Iris pigment epithelial cell (primary cell): ENCODE results near the gene AUTS2.

Experiments
- DNase-seq: peaks from one replicate; pipeline ENCODE4 v3.0.0-alpha.2; 2011; ENCODE audit warnings: low read depth

AUTS2 gene

DNA sequence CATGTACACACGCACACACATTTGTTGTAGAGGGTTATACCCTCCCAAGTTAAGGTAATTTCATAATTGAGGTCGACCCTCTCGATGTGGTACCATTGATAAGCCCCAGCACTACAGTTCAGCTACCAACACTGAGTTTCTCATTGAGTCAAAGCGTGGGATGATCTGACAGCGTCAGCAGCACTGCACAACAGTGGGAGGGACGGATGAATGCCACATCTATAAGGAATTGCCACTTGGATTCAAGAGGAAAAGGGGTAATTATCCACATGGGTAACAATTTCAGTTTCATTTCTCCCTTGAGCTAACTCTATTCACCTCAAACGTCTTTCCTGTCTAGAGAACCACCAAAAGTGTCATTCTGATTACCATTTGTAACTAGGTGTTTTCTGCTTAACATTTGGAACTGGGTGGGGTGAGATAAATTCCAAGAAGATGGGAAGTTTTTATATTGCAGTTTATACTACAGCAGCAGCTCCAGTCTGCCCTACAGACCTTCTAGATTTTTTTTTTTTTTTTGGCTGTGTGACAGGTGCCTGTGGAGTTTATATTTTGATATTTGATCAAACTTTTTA lies 342.9 kb downstream of the AUTS2 start:
- no peak for DNase-seq

DNA sequence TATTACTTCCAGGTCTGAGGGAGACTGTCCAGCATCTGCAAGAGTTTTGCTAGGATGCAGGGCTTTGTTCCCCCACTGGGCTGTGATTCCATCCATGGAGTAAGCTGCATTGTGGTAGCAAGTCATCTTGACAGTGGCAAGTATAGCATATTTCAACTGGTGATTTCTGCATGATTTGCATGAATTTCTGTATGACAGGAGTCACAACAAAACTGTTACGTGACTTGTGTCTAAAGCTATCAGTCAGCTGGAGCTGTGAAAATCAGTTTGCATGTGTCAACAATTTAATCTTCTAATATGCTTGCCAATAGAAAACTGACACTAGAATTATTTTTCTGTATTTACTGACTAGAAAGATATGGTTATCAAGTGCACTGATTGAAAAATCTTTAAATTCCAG lies 344.3 kb downstream of the AUTS2 start:
- DNase-seq = no peak

DNA sequence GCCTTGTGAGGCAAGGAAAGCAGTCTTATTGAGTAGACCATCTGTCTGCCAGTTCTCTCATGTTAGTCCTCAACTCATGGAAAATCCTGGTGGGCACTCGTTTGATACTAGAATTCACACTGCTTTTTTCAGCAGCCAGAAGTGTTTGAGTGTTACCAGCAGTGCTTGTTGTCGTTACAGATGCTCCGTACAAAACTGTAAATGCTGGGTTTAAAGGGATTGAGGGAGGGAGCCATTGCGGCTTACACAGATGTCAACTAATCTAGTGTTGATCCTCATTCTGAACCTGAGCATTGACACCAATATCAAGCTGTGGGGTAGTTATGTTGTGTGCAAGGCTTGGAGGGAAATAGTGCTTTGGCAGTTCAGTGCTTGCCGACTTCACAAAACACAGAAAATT lies 348.6 kb downstream of the AUTS2 start:
- no peak for DNase-seq

DNA sequence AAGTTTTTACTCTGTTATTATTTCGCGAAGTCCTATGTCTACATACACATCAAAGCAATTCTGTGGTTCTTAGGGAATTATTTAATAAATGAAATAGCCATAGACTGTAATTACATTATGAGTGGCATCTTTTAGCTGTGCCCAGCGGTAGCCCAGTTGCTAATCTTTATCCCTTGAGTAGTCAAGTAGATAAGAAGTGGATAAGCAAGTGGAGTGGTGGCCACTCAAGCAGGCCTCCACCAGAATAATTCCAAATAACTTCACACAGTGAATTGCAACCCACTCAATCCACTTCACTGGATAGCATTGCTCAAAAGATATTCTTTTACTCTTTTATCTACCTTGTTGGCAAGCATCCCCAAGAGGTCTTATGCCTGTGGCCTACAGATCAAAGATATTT lies 349.7 kb downstream of the AUTS2 start:
- DNase-seq = no peak

DNA sequence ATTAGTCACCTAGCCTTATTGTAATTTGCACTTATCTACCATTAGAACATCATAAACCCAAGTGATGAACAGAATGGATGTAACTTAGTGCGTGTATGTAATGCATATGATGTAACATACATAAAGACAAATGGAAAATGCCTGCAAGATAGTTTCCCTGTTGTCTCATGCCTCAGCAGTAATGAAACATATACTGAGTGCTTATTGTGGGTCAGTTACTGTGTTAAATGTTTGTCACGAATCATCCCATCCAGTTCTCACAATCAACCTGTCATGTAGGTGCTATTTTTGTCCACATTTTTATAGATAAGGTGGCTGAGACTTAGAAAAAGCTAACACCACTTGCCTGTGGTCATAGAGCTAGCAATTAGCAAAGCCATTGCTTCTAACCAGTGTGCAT lies 350.8 kb downstream of the AUTS2 start:
- no peak for DNase-seq

DNA sequence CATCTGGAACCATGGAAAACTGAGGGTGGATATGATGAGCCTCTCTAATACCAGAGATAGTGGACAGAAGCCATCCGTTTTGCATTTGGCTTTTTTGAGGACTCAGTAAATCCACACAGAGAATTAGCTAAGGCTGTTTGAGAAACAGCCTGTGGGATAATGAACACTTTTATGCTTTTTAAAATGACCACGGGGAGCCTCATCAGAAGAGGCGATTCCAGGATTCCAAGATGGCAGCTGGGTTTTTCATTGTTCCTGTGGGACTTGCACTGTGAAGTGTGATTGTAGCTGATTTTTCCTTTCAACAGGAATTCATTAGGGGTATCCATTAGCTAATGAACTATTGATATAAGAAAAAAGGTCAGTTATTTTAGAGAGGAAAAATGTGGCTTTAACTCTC lies 353.2 kb downstream of the AUTS2 start:
- DNase-seq = no peak

DNA sequence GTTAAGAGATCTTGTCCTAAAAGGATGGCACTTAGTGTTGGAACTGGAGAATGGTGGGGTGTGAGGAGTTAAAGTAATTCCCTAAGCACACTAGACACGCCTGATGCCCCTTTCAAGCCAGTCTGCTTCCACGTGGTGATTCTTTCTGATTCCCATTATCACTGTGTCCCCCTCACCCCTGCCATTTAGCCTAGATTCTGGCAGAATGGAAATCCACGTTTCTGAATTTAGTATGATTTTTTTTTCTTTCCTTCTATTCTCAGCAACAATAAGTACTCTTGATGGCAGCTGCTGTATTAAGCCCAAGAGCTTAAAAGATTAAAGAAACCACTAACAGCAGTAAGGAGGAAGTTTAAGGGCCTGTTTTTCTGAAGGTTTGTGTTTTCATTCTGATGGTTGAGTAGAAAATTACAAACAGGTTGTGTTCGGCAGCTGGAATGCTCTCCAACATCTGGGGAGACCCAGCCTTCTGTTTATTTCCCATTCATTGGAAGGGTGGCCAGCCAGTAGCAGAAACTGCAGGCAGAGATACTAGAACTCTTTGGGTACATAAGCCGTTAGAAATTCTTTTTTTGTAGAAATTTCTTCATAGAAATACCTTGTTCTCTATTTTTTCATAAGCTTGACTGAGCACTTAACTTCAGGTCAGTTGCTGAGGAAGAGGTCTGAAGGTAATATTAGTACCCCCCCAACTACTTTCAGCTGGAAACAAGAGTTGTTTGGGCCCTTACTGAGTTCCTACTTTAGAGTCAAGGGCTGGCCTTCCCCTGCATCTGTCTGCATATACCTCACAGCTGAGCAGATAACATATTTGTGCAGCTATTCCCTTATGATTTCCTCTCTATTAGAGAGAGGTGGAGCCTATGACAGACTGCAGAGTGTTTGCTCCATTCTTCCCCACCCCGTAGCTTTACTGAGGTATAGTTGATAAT lies 355.1 kb downstream of the AUTS2 start:
- no peak for DNase-seq

DNA sequence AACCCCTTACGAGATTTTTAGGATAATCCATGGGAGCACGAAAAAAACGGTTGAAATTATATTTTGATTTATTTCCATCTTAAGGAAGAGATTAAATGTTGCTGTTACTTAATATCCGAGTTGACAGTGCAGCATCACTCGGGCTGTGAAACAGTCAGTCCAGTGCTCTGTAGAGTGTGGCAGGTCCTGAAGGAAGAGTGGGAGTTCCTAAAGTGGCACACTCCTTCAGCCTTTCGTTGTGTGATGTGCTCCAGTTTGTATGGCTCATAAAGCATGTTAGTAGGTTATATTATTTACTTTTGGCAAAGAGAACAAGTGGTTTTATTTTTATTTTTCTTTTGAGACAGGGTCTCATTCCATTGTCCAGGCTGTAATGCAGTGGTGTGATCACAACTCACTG lies 358.3 kb downstream of the AUTS2 start:
- DNase-seq = no peak

DNA sequence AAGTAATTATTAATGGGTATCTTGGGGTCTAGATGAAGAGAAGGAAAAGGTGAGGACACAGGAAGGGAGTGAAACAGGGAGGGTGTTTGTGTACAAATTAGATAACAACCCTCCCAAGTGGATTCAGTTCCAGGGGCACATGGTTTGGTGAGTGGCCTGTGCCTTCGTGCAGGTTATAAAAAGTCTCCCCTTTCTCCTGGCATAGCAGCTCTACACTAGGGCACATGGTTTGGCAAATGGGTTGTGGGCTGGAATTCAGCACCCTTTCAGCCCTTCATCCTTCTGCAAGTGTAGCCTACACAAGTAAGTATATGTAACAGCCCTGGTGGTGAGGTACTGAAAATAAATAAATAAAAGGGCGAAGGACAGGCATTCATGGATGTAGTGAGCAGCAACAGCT lies 359.4 kb downstream of the AUTS2 start:
- DNase-seq = no peak

DNA sequence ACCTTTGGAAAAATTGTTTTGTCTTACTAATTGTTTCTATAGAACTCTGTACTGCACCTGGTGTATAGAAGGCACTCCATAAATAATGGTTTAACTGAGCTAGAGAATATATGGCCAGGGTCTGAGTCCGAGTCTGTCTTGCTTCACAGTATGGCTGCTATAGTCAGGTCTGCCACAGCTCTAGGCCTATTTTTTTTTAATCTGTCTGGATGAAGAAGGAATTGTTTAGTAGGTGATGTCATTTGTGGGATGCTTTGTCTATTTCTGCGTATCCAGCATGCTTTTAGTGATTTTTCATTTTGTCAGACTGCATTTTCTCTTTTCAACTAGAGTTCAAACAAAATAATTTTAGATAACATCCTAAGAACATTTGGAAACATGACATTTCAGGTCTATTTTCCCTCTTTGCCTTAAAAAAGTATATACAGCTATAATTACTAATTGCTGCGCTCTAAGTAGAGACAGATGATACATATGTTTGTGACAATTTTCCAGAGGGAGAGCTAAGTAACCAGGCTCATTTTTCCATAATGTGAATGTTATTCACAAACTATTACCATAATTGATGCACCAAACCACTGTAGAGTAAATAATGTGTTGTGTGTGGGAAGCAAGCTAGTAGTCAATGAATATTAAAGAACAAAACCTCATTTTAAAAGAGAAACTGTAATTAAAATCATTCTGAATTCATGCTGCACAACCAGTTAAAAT lies 361.7 kb downstream of the AUTS2 start:
- DNase-seq = no peak

DNA sequence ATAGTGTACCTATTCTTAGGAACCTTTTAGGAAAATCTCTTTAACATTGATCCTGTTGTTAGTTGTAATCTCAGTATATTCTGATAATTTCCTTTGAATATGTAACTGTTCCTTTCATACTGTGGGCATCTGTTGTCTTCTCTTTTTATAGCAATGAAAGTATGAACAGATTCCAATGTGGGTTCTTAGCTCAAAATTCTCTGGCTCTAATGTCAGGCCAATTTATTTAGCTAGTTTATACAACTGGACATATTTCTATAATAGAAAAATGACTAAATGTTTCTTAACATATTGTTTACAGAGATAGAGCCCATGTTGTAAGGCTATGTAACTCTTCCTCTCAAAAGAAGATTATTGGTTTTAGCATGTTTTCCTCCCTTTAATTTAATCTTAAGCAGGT lies 363.2 kb downstream of the AUTS2 start:
- no peak for DNase-seq

DNA sequence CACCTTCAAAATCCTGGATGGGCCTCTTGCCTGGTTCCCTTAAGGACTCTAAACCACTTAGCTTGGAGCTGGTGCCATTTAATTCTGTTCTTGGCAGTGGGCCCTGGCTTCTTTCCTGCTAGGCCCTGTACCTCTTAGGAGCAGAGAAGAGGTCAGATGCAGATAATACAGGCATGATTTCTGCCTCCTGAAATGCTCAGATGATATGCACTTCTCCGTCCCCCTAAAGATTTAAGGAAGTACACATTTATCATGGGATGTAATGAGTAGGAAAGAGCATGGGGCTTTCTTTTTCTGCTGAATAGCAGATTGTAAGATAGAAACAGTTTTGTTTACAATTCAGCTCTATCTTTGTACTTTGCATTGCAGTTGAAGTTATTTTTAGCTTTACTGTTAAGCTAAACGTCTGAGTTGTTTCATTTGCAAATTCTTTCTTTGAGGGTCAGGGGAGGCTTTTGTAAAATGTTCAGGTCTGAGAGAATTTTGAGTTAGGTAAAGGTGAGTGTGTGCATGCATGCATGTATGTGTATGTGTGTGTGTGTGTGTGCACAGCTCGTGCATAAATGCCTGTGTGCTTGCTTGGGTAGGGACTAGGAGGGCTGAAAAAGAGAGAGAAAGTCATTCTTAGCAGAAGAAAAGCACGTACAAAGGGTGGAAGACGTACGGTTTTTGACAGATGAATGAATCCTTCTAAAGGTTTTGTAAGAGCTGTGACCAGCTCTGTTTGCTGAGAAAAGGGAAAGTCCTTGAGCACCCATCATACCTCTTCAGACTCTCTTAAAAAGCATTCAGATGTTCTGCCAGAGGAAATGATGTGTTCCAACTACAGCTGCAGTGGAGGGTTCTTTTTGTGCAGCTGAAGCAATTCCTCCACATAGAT lies 364.2 kb downstream of the AUTS2 start:
- DNase-seq = no peak

DNA sequence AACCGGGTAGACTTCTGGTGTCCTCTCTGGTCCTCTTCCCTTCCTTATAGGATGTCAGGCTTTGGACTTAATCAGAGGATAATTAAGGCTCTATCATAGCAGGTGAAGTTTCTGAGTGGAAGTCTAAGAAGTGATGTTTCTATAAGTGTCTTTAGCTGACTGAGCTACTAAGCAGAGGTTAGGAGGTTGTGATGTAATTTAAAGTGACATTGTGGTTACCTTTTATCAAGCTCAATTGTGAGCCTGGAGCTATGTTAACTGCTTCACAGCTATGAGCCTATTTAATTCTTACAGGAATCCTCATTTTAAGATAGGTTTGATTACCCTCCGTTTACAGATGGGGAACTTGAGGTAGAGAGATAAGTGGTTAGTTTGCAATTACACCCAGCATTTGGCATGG lies 365.1 kb downstream of the AUTS2 start:
- DNase-seq = no peak

DNA sequence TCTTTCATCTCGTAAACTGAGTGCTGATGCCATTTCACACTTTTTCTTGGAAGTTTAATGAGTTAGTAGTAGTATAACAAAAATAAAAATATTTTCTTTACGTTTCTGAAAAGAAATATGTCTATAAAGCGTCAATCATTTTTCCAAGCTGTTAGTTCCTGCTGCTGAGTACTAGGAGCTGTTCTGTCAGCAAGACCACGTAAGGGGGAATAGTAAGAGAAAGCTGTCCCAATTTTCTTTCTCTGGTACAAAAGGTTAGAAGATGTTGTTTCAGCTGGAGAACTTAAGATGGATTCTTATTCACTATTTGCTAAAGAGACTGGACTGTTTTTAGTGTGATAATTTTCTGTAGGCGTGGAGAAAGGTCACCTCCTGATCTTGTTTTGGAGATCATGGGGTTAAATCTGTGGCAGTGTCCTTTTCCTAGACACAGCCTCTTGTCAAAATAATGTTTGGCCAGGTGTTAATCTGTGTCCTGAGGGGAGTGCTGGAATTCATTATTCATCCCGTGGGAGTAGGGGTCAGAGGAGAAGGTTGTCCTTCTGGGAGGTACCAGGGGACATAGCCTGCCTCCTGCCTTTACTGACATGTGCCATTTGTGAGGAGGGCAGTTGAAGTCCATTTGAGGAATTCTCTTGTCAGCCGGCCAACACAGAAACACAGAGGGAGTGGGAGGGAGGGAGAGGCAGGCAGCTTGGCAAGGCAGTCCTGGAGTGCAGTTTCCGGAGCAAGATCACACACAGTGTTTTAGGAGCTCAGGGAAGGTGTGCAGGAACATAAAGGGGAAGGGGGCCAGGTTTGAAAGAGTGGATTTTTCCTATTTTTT lies 368.7 kb downstream of the AUTS2 start:
- no peak for DNase-seq

DNA sequence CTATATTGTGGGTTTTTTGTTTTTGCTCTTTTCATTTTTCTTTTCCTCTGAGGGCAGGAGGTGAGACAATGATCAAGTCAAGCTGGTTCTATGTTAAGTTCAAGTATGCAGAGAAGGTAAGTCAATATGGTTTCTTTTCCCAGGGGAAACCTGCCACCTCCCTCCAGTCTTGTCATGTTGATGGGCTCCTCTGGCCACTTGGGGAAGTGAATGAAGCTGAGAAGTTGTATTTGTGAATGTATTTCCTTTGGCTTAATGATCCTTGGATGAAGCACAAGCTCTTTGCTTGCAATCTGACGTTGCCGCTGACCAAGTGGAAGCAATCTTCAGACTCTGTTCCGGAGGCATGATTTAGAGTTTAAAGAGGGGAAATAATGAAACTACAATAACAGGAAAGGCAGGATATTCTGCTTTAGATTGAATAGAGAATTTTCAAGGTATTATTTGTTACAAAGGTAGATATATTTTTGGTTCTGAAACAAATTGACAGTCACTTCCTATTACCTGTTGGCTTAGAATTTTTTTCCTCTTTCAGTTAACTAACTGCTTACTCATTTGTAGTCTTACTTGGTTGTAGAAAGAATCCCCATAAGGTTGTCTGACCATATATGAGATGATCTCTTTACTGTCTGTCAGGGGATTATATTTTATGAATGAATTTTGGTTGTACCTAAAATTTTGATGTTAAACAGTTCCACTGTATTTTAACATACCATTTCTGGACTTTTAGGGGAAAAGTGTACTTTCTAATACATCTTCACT lies 369.6 kb downstream of the AUTS2 start:
- no peak for DNase-seq

DNA sequence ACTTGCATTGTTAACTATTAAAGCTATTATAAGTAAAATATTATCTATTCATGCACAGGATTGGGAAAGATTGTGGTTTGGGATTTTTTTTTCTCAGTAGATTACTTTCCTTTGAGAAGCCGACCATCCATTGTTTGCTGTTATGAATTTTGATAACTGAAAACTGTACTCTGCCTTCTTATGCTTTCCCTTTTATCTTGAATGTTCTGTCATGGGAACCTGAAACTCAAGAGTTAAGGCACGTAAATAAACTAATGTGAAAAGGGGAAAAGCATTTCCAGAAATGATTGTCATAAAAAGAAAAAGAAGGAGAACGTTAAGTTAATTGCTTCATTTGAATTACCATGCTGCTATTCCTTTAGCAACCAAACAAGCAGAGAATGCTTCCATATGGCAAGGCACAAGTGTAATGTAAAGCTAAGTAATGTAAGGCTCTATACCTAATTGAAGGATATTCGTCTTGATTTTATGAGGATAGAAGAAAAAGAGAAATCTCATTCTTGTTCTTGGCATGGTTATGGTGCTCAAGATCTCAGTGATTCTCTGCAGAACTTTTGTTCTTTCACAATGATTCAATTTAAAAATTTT lies 370.8 kb downstream of the AUTS2 start:
- DNase-seq = no peak

DNA sequence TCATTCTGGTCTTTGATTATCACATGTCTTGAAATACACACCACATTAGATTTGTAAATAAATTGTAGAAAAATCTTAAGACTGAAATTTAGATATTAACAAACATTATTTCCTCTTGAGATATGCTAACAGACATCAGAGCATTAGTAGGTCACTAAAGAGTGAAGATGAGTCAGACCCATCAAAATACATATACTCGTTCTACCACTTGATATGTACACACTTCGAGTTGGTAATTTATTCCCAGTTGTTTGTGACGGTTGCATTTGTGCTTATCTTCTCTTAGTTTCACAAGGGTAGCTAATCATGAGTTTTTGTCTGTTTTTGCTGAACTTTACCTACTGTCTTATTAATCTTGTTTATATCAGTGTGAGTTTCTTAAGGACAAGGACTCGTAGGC lies 383.4 kb downstream of the AUTS2 start:
- no peak for DNase-seq

DNA sequence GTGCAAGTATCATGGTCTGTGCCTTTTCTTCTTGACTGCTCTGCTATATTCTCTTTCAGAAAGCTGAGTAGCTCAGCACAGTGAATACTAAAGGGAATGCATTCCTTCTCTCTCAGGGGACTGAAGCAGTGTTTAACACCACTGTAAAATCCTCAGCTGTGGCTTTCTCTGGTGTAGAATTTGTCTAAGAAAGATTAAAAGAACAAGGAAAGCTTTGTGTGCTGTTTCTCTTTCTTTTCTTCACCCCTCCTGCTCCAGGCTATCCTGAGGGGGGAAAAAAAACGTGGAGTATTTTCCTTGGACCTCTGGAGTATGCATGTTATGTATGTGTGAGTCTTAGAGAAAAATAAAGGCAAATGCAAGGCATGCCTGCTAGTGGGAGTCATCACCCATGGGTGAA lies 383.9 kb downstream of the AUTS2 start:
- no peak for DNase-seq

DNA sequence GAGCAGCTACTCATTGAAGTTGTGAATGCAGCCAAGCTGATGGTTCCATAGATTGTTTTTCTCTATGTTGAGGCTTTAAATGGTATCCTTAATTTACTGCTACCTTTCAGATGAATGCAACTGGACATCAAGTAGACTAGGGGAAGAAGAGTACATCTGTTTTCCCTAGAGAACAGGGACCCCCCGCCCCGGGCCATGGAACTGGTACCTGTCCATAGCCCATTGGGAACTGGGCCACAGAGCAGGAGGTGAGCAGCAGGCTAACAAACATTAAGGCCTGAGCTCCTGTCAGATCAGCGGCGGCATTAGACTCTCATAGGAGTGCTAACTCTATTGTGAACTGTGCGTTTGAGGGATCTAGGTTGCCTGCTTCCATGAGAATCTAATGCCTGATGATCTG lies 391.3 kb downstream of the AUTS2 start:
- no peak for DNase-seq

DNA sequence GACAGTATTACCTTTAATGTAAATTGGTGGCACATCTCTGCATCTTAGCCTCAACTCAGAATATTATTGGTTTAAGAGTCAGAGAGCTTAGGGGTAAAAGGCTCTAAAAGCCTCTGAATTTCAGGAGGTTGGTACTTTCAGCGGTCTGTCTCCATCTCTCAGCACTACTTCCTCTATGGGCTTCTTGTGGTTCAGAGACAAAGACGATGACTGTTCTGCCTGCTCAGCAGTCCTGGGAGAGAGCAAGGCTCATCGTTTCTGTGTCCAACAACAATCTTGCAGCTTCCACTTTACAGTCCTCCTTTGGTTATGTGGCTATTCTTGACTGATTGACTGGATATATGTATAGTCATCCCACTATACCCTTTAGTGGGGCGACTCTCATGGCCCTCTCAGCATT lies 394.7 kb downstream of the AUTS2 start:
- no peak for DNase-seq
